HG03521 (cell line): Measurements from ENCODE around the gene ZNF324B.
"Not testable (repeated sequence)": the region's sequence is repeated elsewhere in the genome, so short reads cannot be mapped to it uniquely, and the experiment has no call there.

Source experiments
- ATAC-seq: cut with Tn5 transposase; IDR thresholded peaks from one replicate; pipeline ENCODE4 v1.9.1; 2021; ENCODE audit warnings: mild to moderate bottlenecking, moderate library complexity; ENCODE audit not compliant: unreplicated experiment

The ZNF324B gene

GRCh38 chr19:58479736-58480480, 28.5 kb downstream of the ZNF324B start:
- no peak for ATAC-seq

- ATAC-seq = no peak
Observed at GRCh38 chr19:58480481-58480830, 29.0 kb downstream of the ZNF324B start.

GRCh38 chr19:58480831-58481230, 29.4 kb downstream of the ZNF324B start:
- ATAC-seq = no peak

- no peak for ATAC-seq
Observed at GRCh38 chr19:58482372-58482771, 30.9 kb downstream of the ZNF324B start.

- no peak for ATAC-seq
Observed at GRCh38 chr19:58483776-58484175, 32.4 kb downstream of the ZNF324B start.

- not testable (repeated sequence) for ATAC-seq
Observed at GRCh38 chr19:58484349-58484748, 32.9 kb downstream of the ZNF324B start.

GRCh38 chr19:58491393-58491792, 40.0 kb downstream of the ZNF324B start:
- no peak for ATAC-seq

GRCh38 chr19:58492265-58492664, 40.8 kb downstream of the ZNF324B start:
- ATAC-seq = no peak

- no peak for ATAC-seq
Observed at GRCh38 chr19:58497634-58498170, 46.3 kb downstream of the ZNF324B start.

- ATAC-seq = no peak
Observed at GRCh38 chr19:58498316-58499020, 47.0 kb downstream of the ZNF324B start.

- peak; percentile 89 for ATAC-seq
Observed at GRCh38 chr19:58499021-58499927, 47.9 kb downstream of the ZNF324B start.

GRCh38 chr19:58500242-58500641, 48.8 kb downstream of the ZNF324B start:
- no peak for ATAC-seq
